DOHH2 (cell line): ENCODE data around the gene TMEM63C.

ENCODE experiments used
- H3F3A ChIP-seq: fragments of 200-600 bp; sonication (generic), shearing (Covaris generic); 2 replicates; pipeline ENCODE4 v1.6.0; 2016; ENCODE audit warnings: antibody characterized with exemption, mild to moderate bottlenecking; ENCODE audit not compliant: control insufficient read depth, insufficient read depth
- H3K27ac ChIP-seq: fragments of 200-600 bp; sonication (generic); 2 replicates; pipeline ENCODE4 v1.5.1; 2014; ENCODE audit warnings: low read depth, mild to moderate bottlenecking, low read length, moderate library complexity
- H3K27me3 ChIP-seq: fragments of 200-600 bp; sonication (generic); 2 replicates; pipeline ENCODE4 v1.6.1; 2014; ENCODE audit warnings: mild to moderate bottlenecking, low read length, mixed read lengths; ENCODE audit not compliant: control insufficient read depth
- H3K36me3 ChIP-seq: fragments of 200-600 bp; sonication (generic); 2 replicates; pipeline ENCODE4 v1.6.1; 2014; ENCODE audit warnings: mild to moderate bottlenecking, low read length, moderate library complexity, mixed read lengths; ENCODE audit not compliant: control insufficient read depth
- H3K4me1 ChIP-seq: fragments of 200-600 bp; sonication (generic); 2 replicates; pipeline ENCODE4 v1.6.1; 2014; ENCODE audit warnings: mild to moderate bottlenecking, low read length, mixed read lengths; ENCODE audit not compliant: control insufficient read depth
- H3K4me2 ChIP-seq: fragments of 200-600 bp; sonication (generic); 2 replicates; pipeline ENCODE4 v1.6.0; 2014; ENCODE audit warnings: mild to moderate bottlenecking, low read length, moderate library complexity
- H3K4me3 ChIP-seq: fragments of 200-600 bp; sonication (generic); 2 replicates; pipeline ENCODE4 v1.5.1; 2014; ENCODE audit warnings: mild to moderate bottlenecking, low read length, mixed read lengths
- H3K79me2 ChIP-seq: fragments of 200-600 bp; sonication (generic); 2 replicates; pipeline ENCODE4 v1.6.1; 2014; ENCODE audit warnings: mild to moderate bottlenecking, low read length, mixed read lengths; ENCODE audit not compliant: control insufficient read depth
- H3K9me2 ChIP-seq: fragments of 200-600 bp; sonication (generic); replicated peaks from 2 replicates; pipeline ENCODE4 v1.6.1; 2014; ENCODE audit warnings: mild to moderate bottlenecking, low read length, mixed read lengths; ENCODE audit not compliant: control insufficient read depth
- H3K9me3 ChIP-seq: fragments of 200-600 bp; sonication (generic); 2 replicates; pipeline ENCODE4 v1.6.1; 2014; ENCODE audit warnings: antibody characterized with exemption, low read length, mixed read lengths; ENCODE audit not compliant: control insufficient read depth, insufficient read depth
- H4K20me1 ChIP-seq: fragments of 200-600 bp; sonication (generic); 2 replicates; pipeline ENCODE4 v1.6.0; 2014; ENCODE audit warnings: low read depth, mild to moderate bottlenecking, antibody characterized with exemption, low read length, moderate library complexity; ENCODE audit not compliant: control insufficient read depth, insufficient read depth
- EZH2phosphoT487 ChIP-seq: fragments of 200-600 bp; sonication (generic); IDR thresholded peaks from 2 replicates; pipeline ENCODE4 v1.6.1; 2017; ENCODE audit warnings: borderline replicate concordance, mild to moderate bottlenecking, antibody characterized with exemption, low read length, moderate library complexity, mixed read lengths
- TF ChIP-seq, protein P1 (sequence below): fragments of 200-600 bp; sonication (generic); IDR thresholded peaks from one replicate; pipeline ENCODE4 v1.5.1; 2014; ENCODE audit warnings: antibody characterized with exemption, mild to moderate bottlenecking, low read depth, low read length; ENCODE audit not compliant: poor library complexity, severe bottlenecking

Gene TMEM63C

DNA sequence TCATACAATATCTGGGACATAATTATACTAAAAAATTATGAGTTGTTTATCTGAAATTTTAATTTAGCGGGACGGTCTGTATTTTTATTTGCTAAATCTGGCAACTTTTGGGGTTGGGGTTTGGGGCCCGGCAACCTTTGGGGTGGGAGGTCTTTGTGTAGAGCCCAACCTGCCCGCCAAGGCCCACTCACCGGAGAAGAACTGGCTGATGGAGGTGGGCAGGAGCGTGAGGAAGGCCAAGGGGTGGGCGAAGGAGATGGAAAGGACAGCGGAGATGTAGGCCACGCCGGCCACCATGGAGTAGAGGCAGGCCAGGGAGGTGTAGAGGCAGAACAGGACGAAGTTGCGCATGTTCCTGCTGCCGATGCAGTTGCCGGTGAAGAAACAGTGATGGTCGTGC, 42.6 kb upstream of the TMEM63C start:
- Histone ChIP-seq H3K9me2 (no peaks in the 10 kb centered on the region), H3K27me3 (peaks cover 89% of the 10 kb centered on the region), H3F3A (no peaks in the 10 kb centered on the region), H3K4me2 (no peak overlapping the region), H3K36me3 (no peaks in the 10 kb centered on the region), H3K79me2 (no peaks in the 10 kb centered on the region), H3K9me3 (no peaks in the 10 kb centered on the region), H3K4me1 (peaks cover 13% of the 10 kb centered on the region), H4K20me1 (no peaks in the 10 kb centered on the region), H3K27ac (no peak overlapping the region), H3K4me3 (no peak overlapping the region)
- no peak for TF ChIP-seq EZH2phosphoT487
- TF ChIP-seq, protein P1, sequence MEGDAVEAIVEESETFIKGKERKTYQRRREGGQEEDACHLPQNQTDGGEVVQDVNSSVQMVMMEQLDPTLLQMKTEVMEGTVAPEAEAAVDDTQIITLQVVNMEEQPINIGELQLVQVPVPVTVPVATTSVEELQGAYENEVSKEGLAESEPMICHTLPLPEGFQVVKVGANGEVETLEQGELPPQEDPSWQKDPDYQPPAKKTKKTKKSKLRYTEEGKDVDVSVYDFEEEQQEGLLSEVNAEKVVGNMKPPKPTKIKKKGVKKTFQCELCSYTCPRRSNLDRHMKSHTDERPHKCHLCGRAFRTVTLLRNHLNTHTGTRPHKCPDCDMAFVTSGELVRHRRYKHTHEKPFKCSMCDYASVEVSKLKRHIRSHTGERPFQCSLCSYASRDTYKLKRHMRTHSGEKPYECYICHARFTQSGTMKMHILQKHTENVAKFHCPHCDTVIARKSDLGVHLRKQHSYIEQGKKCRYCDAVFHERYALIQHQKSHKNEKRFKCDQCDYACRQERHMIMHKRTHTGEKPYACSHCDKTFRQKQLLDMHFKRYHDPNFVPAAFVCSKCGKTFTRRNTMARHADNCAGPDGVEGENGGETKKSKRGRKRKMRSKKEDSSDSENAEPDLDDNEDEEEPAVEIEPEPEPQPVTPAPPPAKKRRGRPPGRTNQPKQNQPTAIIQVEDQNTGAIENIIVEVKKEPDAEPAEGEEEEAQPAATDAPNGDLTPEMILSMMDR: no peak

GRCh38 chr14:77139540-77140358, 41.8 kb upstream of the TMEM63C start:
- peaks cover 89% of the 10 kb centered on the region for H3K27me3 ChIP-seq
- no peak; the same call in 1 of the 2 replicates for TF ChIP-seq EZH2phosphoT487
- TF ChIP-seq, protein P1: peak; percentile 86
- no peaks in the 10 kb centered on the region for H3F3A ChIP-seq
- peaks cover 13% of the 10 kb centered on the region for H3K4me1 ChIP-seq
- H3K9me2 ChIP-seq: no peaks in the 10 kb centered on the region
- no peaks in the 10 kb centered on the region for H4K20me1 ChIP-seq
- H3K27ac ChIP-seq: no peak overlapping the region
- no peaks in the 10 kb centered on the region for H3K79me2 ChIP-seq
- no peaks in the 10 kb centered on the region for H3K36me3 ChIP-seq
- H3K4me3 ChIP-seq: no peak overlapping the region
- peak overlapping the region; percentile 42 for H3K4me2 ChIP-seq
- H3K9me3 ChIP-seq: no peaks in the 10 kb centered on the region

DNA sequence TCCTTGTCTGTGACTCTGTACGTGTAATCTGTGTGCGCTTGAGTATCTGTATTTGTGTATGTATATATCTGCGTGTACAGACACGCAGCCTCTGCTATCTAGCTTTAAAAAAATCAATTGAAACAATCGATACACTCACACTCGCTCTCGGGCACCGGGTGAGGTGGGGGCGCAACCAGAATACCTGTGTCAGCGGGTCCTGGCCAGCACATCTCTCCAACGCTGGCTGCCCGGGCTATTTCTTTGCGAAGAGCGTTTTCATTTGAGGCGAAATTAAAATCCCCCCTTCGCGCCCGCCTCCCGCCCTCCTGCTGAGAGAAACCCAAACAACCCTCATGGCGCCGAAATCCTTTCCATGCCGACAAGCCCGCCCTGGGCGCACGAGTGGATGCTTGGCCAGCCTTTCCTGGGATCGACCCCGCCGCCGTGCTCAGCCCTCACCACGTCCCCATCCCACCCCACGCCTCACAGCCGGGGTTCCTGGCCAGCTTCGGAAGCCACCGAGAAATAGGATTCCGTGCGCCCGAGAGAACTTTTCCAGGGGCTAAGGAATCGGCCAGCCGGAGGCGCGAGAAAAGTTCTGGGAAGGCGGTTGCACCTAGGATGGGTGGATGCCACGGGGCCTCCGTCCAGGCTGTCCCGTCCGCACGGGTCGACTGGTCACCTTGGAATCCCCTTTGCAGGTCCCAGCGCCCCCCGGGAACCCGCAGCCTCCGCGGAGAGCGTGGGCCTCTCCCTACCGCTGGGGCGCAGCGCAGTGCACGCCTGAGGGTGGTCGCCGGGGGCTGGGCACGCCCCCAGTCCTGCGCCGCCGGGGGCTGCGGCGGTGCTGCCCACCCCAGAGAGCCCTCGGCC, 41.0 kb upstream of the TMEM63C start:
- Histone ChIP-seq H3K4me2 (peak overlapping the region; percentile 42), H3K4me3 (0 out of 2 replicates have a peak overlapping the region, but pooled peaks have one; percentile 4), H3K36me3 (no peaks in the 10 kb centered on the region), H3K9me3 (no peaks in the 10 kb centered on the region), H4K20me1 (no peaks in the 10 kb centered on the region), H3K9me2 (no peaks in the 10 kb centered on the region), H3K79me2 (no peaks in the 10 kb centered on the region), H3K27me3 (peaks cover 89% of the 10 kb centered on the region), H3K27ac (no peak overlapping the region), H3K4me1 (peaks cover 13% of the 10 kb centered on the region), H3F3A (no peaks in the 10 kb centered on the region)
- TF ChIP-seq, protein P1: peak; percentile 21
- no peak for TF ChIP-seq EZH2phosphoT487
